ENCODE results near the gene EIF4G3. TPM values are rescaled to one million over a fixed set of nuclear protein-coding genes. Genes with fewer than 3 reads are reported as not detected.

EIF4G3 gene
- total and polyA plus RNA-seq, 4 donors, result 16.5 to 59.8 (median 33.4) TPM

GRCh38 chr1:21189421-21189820 lies 12.7 kb upstream of the EIF4G3 start:
- DNase-seq, result peak in 1 of 3 donors; percentile 57
- peaks cover 0 to 12% (median 0%) of the 10 kb centered on the region in 5 donors for H3K4me1 ChIP-seq (ENCODE audit: control insufficient read depth in 5 of 5, insufficient read depth in 5 of 5, low read length in 5 of 5)
- no peak overlapping the region for H3K27ac ChIP-seq (ENCODE audit: low read depth in 1 of 2, low read length in 1 of 2)
- H3K27me3 ChIP-seq (ENCODE audit: control insufficient read depth in 3 of 3, insufficient read depth in 3 of 3, low read length in 2 of 3), result no peaks in the 10 kb centered on the region
- 62 to 81% methylated on average over 3 of the region's 3 CpGs for WGBS, 2 donors
- TF ChIP-seq CTCF (IDR thresholded peaks at IDR 0.05; ENCODE audit: control extremely low read depth, extremely low read depth), result no peak
- ATAC-seq (ENCODE audit: insufficient read depth, low FRiP score), result no peak
- H3K9me3 ChIP-seq (ENCODE audit: control insufficient read depth in 4 of 4, insufficient read depth in 3 of 4, low read length in 3 of 4), result no peaks in the 10 kb centered on the region
- H3K4me3 ChIP-seq, result no peak overlapping the region
- H3K9ac ChIP-seq (ENCODE audit: insufficient read depth in 1 of 2, low read length in 2 of 2), result no peak overlapping the region
- H3K36me3 ChIP-seq (ENCODE audit: control insufficient read depth in 4 of 4, insufficient read depth in 4 of 4, low read length in 4 of 4), result no peaks in the 10 kb centered on the region

GRCh38 chr1:21188235-21188634 lies 11.5 kb upstream of the EIF4G3 start:
- H3K27ac ChIP-seq (ENCODE audit: low read depth in 1 of 2, low read length in 1 of 2), result no peak overlapping the region
- peaks cover 0 to 12% (median 0%) of the 10 kb centered on the region in 5 donors for H3K4me1 ChIP-seq (ENCODE audit: control insufficient read depth in 5 of 5, insufficient read depth in 5 of 5, low read length in 5 of 5)
- no peak for DNase-seq
- 90 to 95% methylated on average over 3 of the region's 3 CpGs for WGBS, 2 donors
- no peaks in the 10 kb centered on the region for H3K36me3 ChIP-seq (ENCODE audit: control insufficient read depth in 4 of 4, insufficient read depth in 4 of 4, low read length in 4 of 4)
- H3K9me3 ChIP-seq (ENCODE audit: control insufficient read depth in 4 of 4, insufficient read depth in 3 of 4, low read length in 3 of 4), result no peaks in the 10 kb centered on the region
- no peak for TF ChIP-seq CTCF (IDR thresholded peaks at IDR 0.05; ENCODE audit: control extremely low read depth, extremely low read depth)
- no peaks in the 10 kb centered on the region for H3K27me3 ChIP-seq (ENCODE audit: control insufficient read depth in 3 of 3, insufficient read depth in 3 of 3, low read length in 2 of 3)
- ATAC-seq (ENCODE audit: insufficient read depth, low FRiP score), result no peak
- no peak overlapping the region for H3K4me3 ChIP-seq
- no peak overlapping the region for H3K9ac ChIP-seq (ENCODE audit: insufficient read depth in 1 of 2, low read length in 2 of 2)

DNA sequence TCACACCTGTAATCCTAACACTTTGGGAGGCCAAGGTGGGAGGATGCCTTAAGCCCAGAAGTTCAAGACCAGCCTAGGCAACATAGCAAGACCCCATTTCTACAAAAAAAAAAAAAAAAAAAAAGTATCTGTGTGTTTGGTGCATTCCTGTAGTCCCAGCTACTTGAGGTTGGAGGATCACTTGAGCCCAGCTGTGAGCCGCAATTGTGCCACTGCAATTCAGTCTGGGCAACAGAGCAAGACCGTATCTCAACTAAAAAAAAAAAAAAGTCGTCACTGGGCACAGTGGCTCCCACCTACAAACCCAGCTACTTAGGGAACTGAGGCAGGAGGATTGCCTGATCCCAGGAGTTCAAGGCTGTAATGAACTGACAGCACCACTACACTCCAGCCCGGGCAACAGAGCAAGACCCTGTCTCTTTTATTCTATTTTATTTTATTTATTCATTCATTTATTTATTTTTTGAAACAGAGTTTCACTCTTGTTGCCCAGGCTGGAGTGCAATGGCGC lies 8.6 kb upstream of the EIF4G3 start:
- no peaks in the 10 kb centered on the region for H3K27me3 ChIP-seq (ENCODE audit: control insufficient read depth in 3 of 3, insufficient read depth in 3 of 3, low read length in 2 of 3)
- no peak for ATAC-seq (ENCODE audit: insufficient read depth, low FRiP score)
- no peak for DNase-seq
- H3K4me3 ChIP-seq, result no peak overlapping the region
- no peak overlapping the region for H3K27ac ChIP-seq (ENCODE audit: low read depth in 1 of 2, low read length in 1 of 2)
- H3K9ac ChIP-seq (ENCODE audit: insufficient read depth in 1 of 2, low read length in 2 of 2), result no peak overlapping the region
- no peaks in the 10 kb centered on the region for H3K9me3 ChIP-seq (ENCODE audit: control insufficient read depth in 4 of 4, insufficient read depth in 3 of 4, low read length in 3 of 4)
- WGBS, 2 donors, result 87 to 90% methylated on average over 5 of the region's 5 CpGs
- H3K4me1 ChIP-seq (ENCODE audit: control insufficient read depth in 5 of 5, insufficient read depth in 5 of 5, low read length in 5 of 5), result peaks cover 0 to 5% (median 0%) of the 10 kb centered on the region in 5 donors
- H3K36me3 ChIP-seq (ENCODE audit: control insufficient read depth in 4 of 4, insufficient read depth in 4 of 4, low read length in 4 of 4), result no peaks in the 10 kb centered on the region
- no peak for TF ChIP-seq CTCF (IDR thresholded peaks at IDR 0.05; ENCODE audit: control extremely low read depth, extremely low read depth)

- Histone ChIP-seq H3K9ac (ENCODE audit: insufficient read depth in 1 of 2, low read length in 2 of 2) (no peak overlapping the region), H3K36me3 (ENCODE audit: control insufficient read depth in 4 of 4, insufficient read depth in 4 of 4, low read length in 4 of 4) (no peaks in the 10 kb centered on the region), H3K4me1 (ENCODE audit: control insufficient read depth in 5 of 5, insufficient read depth in 5 of 5, low read length in 5 of 5) (no peaks in the 10 kb centered on the region), H3K4me3 (no peak overlapping the region), H3K9me3 (ENCODE audit: control insufficient read depth in 4 of 4, insufficient read depth in 3 of 4, low read length in 3 of 4) (no peaks in the 10 kb centered on the region), H3K27ac (ENCODE audit: low read depth in 1 of 2, low read length in 1 of 2) (no peak overlapping the region), H3K27me3 (ENCODE audit: control insufficient read depth in 3 of 3, insufficient read depth in 3 of 3, low read length in 2 of 3) (no peaks in the 10 kb centered on the region)
- TF ChIP-seq CTCF (IDR thresholded peaks at IDR 0.05; ENCODE audit: control extremely low read depth, extremely low read depth), result no peak
- WGBS, 2 donors, result 14 to 59% methylated on average over 1 of the region's 1 CpG
- no peak for ATAC-seq (ENCODE audit: insufficient read depth, low FRiP score)
- no peak for DNase-seq
Measured at GRCh38 chr1:21184276-21184675, 7.6 kb upstream of the EIF4G3 start.
